ENCODE data around the gene EPHA3.

GRCh38 chr3:89360156-89360555, 252.7 kb downstream of the EPHA3 start:
- TF ChIP-seq EP300 (IDR thresholded peaks at IDR 0.05) (no peak), POLR2A (IDR thresholded peaks at IDR 0.05; ENCODE audit: low read length) (no peak), MAX (IDR thresholded peaks at IDR 0.05) (no peak), CTCF (IDR thresholded peaks at IDR 0.05) (no peak), RCOR1 (IDR thresholded peaks at IDR 0.05; ENCODE audit: low read depth, low read length) (no peak), HMGXB4 (CRISPR knock-in tag; IDR thresholded peaks at IDR 0.05; ENCODE audit: borderline replicate concordance) (no peak), MAZ (IDR thresholded peaks at IDR 0.05; ENCODE audit: borderline replicate concordance, low read depth, low read length) (no peak), CBX2 (IDR thresholded peaks at IDR 0.05; ENCODE audit: borderline replicate concordance, low read depth) (no peak)

All from A549 (cell line).